ENCODE data around the gene PNPLA6.

The PNPLA6 gene

GRCh38 chr19:7559102-7559501 is 23.6 kb downstream of the PNPLA6 start:
- H3K4me3 ChIP-seq (ENCODE audit: low read depth, low read length): no peak overlapping the region
- TF ChIP-seq CTCF (IDR thresholded peaks at IDR 0.05; ENCODE audit: low read depth, low read length): no peak

GRCh38 chr19:7560255-7560654 is 24.7 kb downstream of the PNPLA6 start:
- TF ChIP-seq CTCF (IDR thresholded peaks at IDR 0.05; ENCODE audit: low read depth, low read length): no peak

GRCh38 chr19:7561325-7561724 is 25.8 kb downstream of the PNPLA6 start:
- no peak overlapping the region for H3K4me3 ChIP-seq (ENCODE audit: low read depth, low read length)
- TF ChIP-seq CTCF (IDR thresholded peaks at IDR 0.05; ENCODE audit: low read depth, low read length): no peak

More at GRCh38 chr19:7560255-7560654, 24.7 kb downstream of the PNPLA6 start:
- no peak overlapping the region for H3K4me3 ChIP-seq (ENCODE audit: low read depth, low read length)

- no peak for TF ChIP-seq CTCF (IDR thresholded peaks at IDR 0.05; ENCODE audit: low read depth, low read length)
- H3K4me3 ChIP-seq (ENCODE audit: low read depth, low read length): no peak overlapping the region
These were observed 27.3 kb downstream of the PNPLA6 start for GRCh38 chr19:7562646-7563393.

- H3K4me3 ChIP-seq (ENCODE audit: low read depth, low read length): no peak overlapping the region
- no peak for TF ChIP-seq CTCF (IDR thresholded peaks at IDR 0.05; ENCODE audit: low read depth, low read length)
These were observed 29.3 kb downstream of the PNPLA6 start for GRCh38 chr19:7564866-7565265.

- H3K4me3 ChIP-seq (ENCODE audit: low read depth, low read length): no peak overlapping the region
- TF ChIP-seq CTCF (IDR thresholded peaks at IDR 0.05; ENCODE audit: low read depth, low read length): no peak
These were observed 29.8 kb downstream of the PNPLA6 start for GRCh38 chr19:7565332-7565731.

GRCh38 chr19:7570761-7571160 is 35.2 kb downstream of the PNPLA6 start:
- H3K4me3 ChIP-seq (ENCODE audit: low read depth, low read length): no peak overlapping the region
- TF ChIP-seq CTCF (IDR thresholded peaks at IDR 0.05; ENCODE audit: low read depth, low read length): no peak
